Measurements from ENCODE around the gene FHIT.
A peak's percentile ranks its signal among the peaks of the same experiment; 100 is the strongest.

Gene FHIT

GRCh38 chr3:60610441-60611112 lies 640.7 kb downstream of the FHIT start:
- TF ChIP-seq CTCF (IDR thresholded peaks at IDR 0.05; ENCODE audit: control insufficient read depth, insufficient read depth, low read depth, low read length, missing control alignments) = no peak
- DNase-seq (ENCODE audit: low read depth) = peak; percentile 49
- no peak overlapping the region for H3K4me3 ChIP-seq (ENCODE audit: control insufficient read depth, low read depth, low read length)

GRCh38 chr3:60609446-60609845 lies 641.8 kb downstream of the FHIT start:
- H3K4me3 ChIP-seq (ENCODE audit: control insufficient read depth, low read depth, low read length) = no peak overlapping the region
- TF ChIP-seq CTCF (IDR thresholded peaks at IDR 0.05; ENCODE audit: control insufficient read depth, insufficient read depth, low read depth, low read length, missing control alignments) = no peak
- DNase-seq (ENCODE audit: low read depth) = no peak

- DNase-seq (ENCODE audit: low read depth) = no peak
- no peak overlapping the region for H3K4me3 ChIP-seq (ENCODE audit: control insufficient read depth, low read depth, low read length)
- no peak for TF ChIP-seq CTCF (IDR thresholded peaks at IDR 0.05; ENCODE audit: control insufficient read depth, insufficient read depth, low read depth, low read length, missing control alignments)
Observed at GRCh38 chr3:60603860-60604259, 647.4 kb downstream of the FHIT start.

GRCh38 chr3:60600848-60601247 lies 650.4 kb downstream of the FHIT start:
- DNase-seq (ENCODE audit: low read depth) = no peak
- H3K4me3 ChIP-seq (ENCODE audit: control insufficient read depth, low read depth, low read length) = no peak overlapping the region
- TF ChIP-seq CTCF (IDR thresholded peaks at IDR 0.05; ENCODE audit: control insufficient read depth, insufficient read depth, low read depth, low read length, missing control alignments) = no peak

- H3K4me3 ChIP-seq (ENCODE audit: control insufficient read depth, low read depth, low read length) = no peak overlapping the region
- TF ChIP-seq CTCF (IDR thresholded peaks at IDR 0.05; ENCODE audit: control insufficient read depth, insufficient read depth, low read depth, low read length, missing control alignments) = no peak
- DNase-seq (ENCODE audit: low read depth) = no peak
Observed at GRCh38 chr3:60599586-60599985, 651.7 kb downstream of the FHIT start.

GRCh38 chr3:60598671-60599070 lies 652.6 kb downstream of the FHIT start:
- no peak for TF ChIP-seq CTCF (IDR thresholded peaks at IDR 0.05; ENCODE audit: control insufficient read depth, insufficient read depth, low read depth, low read length, missing control alignments)
- no peak overlapping the region for H3K4me3 ChIP-seq (ENCODE audit: control insufficient read depth, low read depth, low read length)
- no peak for DNase-seq (ENCODE audit: low read depth)

Data from AG09309 (cell line).